D721Med (cell line): ENCODE measurements around the gene AIFM2.
"Not testable (repeated sequence)": the region's sequence is repeated elsewhere in the genome, so short reads cannot be mapped to it uniquely, and the experiment has no call there.

Experiments used
- DNase-seq: peaks from one replicate; pipeline ENCODE4 v3.0.0; 2011; ENCODE audit warnings: low spot score; ENCODE audit not compliant: insufficient read length
- FAIRE-seq: peaks from 2 replicates; lab custom pipeline; 2011; peaks lifted over from hg19 to GRCh38; lab: Jason Lieb, UNC
- TF ChIP-seq, protein P1 (sequence below): IDR thresholded peaks from 2 replicates; pipeline ENCODE4 v1.5.1; 2012; ENCODE audit warnings: mild to moderate bottlenecking, control low read depth; ENCODE audit not compliant: insufficient read depth; ENCODE audit errors: missing control alignments

The AIFM2 gene

DNA sequence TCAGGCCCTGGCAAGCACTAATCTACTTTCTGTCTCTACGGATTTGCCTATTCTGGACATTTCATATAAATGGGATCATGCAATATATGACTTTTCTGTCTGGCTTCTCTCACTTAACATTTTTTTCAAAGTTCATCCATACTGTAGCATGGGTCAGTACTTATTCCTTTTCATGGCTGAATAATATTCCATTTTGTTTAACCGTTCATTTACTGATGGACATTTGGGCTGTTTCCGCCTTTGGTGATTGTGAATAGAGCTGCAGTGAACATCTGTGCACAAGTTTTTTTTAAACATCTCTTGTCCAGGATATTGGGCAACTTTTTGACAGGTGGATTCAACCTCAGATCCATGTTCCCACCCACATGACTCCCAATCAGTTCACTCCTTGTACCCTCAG lies 31.0 kb downstream of the AIFM2 start:
- FAIRE-seq = no peak

DNA sequence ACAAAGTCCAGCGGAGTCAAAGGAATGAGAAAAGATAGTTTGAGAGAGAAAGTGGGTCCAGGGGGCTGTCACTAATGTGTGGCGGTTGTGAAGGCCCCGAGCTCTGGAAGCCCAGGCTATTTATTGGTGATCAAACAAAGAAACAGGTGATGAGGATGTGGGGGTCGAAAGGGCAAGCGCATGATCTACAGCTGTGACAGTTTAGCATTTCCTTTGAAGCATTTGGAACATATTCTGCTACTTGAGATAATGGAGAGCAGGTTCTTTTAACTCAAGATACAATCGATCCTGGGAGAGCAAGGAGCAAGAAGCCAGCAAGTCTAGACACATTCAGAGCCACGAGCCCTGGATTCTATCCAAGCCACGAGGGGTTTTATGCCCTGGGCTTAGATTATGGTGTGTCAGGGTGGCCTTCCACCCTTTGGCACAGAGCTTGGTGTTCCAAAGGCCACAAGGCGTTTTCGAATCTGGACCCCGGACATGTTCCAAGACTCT lies 31.5 kb downstream of the AIFM2 start:
- DNase-seq, FAIRE-seq: not testable (repeated sequence)

More for the DNA sequence above, 31.0 kb downstream of the AIFM2 start:
- TF ChIP-seq, protein P1, sequence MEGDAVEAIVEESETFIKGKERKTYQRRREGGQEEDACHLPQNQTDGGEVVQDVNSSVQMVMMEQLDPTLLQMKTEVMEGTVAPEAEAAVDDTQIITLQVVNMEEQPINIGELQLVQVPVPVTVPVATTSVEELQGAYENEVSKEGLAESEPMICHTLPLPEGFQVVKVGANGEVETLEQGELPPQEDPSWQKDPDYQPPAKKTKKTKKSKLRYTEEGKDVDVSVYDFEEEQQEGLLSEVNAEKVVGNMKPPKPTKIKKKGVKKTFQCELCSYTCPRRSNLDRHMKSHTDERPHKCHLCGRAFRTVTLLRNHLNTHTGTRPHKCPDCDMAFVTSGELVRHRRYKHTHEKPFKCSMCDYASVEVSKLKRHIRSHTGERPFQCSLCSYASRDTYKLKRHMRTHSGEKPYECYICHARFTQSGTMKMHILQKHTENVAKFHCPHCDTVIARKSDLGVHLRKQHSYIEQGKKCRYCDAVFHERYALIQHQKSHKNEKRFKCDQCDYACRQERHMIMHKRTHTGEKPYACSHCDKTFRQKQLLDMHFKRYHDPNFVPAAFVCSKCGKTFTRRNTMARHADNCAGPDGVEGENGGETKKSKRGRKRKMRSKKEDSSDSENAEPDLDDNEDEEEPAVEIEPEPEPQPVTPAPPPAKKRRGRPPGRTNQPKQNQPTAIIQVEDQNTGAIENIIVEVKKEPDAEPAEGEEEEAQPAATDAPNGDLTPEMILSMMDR = no peak
- no peak for DNase-seq

DNA sequence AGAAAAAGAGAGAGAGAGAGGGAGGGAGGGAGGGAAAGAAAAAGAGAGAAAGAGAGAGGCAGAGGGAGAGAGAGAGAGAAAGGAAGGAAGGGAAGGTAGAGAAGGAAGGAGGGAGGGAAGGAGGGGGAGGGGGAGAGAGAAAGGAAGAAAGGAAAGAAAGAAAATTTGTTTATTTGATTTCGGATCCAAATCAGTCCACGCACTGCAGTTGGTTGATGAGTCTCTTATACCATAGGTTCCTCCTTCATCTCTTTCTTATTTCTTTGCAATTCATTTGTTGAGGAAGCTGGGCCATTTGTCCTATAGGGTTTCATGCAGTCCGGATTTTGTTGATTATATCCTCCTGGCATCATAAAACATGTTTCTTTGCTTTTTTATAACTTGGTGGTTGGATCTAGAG lies 34.4 kb downstream of the AIFM2 start:
- TF ChIP-seq, protein P1 = no peak
- FAIRE-seq = no peak
- DNase-seq = no peak

DNA sequence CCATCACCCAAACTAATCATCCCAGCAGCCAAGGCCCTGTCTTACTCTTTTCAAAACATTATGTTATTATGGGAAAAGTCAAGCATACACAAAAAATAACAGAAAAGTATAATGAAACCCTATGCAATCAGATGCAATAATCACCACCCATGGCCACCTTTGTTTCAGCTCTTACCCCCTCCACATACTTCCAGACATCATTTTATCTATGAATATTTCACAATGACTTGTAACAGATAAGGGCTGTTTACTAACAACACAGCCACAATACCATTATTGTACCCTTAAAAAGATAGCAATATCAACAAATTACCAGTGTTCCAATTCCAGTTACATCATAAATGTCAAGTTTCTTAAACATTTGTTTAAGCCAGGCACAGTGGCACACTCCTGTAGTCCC lies 35.2 kb downstream of the AIFM2 start:
- TF ChIP-seq, protein P1 = no peak

DNA sequence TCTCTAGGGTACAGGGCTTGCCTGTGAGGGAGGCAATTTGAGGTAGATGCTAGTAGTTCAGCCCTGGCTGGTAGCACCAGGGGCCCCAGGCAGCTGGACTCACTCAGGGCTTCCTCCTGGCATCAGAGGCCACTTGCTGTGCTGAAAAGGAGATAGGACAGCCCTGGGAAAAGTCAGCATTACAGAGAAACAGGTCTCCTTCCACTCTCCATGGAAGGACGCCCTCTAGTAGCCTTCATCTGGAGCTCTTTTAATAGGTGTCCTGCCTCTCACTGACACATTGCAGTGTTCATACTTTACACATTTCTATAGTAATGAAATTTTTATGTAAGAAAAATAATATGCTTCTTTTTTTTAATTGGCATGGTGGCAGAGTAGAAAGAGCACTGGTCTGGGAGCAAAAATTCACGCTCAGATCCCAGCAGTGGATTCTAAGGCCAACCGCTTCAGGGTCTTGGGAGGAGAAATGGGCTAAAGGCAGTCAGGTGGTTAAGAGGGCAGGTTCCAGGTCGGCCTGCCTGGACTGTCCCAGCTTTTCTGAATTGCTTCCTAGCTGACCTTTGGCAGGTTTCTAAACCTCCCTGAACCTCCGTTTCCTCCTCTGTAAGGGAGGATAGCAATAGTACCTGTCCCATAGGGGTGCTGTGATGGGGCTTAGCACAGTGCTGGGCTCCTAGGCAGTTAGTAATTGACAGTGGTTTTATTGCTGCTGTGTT lies 35.8 kb downstream of the AIFM2 start:
- FAIRE-seq (no peak), DNase-seq (no peak)
- TF ChIP-seq, protein P1 = no peak

More for the DNA sequence above, 35.2 kb downstream of the AIFM2 start:
- FAIRE-seq = no peak
- no peak for DNase-seq

DNA sequence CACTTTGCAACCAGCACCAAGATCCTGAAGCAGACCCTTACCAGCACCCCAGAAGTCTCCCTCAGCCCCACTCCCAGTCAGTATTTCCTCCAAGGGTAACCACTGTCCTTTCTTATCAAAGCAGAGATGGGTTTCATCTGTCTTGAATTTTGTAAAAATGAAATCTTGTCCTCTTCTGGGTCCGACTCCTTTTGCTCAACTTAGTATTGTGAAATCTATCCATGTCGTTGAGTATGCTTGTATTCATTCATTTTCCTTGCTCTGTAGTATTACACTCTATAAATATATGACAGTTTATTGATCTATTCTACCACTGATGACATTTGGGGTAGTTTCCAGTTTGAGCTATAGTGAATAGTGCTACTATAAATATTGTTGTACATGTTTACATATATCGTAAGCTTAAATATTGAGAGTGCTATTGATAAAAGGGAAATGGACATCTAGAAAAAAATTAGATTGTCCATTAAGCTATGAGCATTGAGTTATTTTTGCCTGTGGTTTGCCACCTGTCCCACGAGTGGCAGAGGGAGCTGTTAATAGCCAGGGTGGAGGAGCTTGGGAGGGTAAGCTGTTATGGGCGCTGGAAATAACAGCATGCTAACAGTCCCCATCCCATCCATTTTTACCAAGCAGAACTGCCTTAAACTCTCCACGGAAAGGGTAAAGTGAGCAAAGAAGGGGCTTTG lies 36.5 kb downstream of the AIFM2 start:
- no peak for DNase-seq
- FAIRE-seq = no peak
- TF ChIP-seq, protein P1 = no peak

DNA sequence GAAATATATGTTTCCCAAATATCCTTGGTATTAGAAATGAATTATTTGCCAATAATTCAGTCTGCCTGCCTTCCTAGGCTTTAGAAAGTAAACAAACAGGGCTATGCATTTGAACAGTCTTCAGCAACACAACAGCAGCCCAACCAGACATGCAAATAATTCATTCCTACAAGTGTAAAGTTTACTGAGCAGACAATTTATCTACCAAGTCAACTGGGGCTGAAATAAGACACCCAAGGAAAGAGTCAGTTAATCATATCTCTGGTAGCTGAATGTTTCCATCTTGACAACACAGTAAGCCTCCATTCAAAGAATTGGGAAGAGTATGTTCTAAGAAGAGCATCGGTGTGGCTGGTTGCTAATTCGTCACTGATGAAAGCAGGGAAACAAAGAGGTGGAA lies 38.4 kb downstream of the AIFM2 start:
- DNase-seq = no peak
- TF ChIP-seq, protein P1 = no peak
- FAIRE-seq = no peak
